HG03558 (cell line): ENCODE data around the gene CD81.

Experiments used
- ATAC-seq: cut with Tn5 transposase; IDR thresholded peaks from one replicate; pipeline ENCODE4 v1.9.1; 2021; ENCODE audit warnings: moderate number of reproducible peaks; ENCODE audit not compliant: unreplicated experiment; ENCODE audit errors: extremely low read depth

Gene CD81

GRCh38 chr11:2417856-2418692 lies 41.0 kb downstream of the CD81 start:
- ATAC-seq, result no peak

GRCh38 chr11:2418693-2419360 lies 41.7 kb downstream of the CD81 start:
- ATAC-seq, result no peak

- no peak for ATAC-seq
Measured at GRCh38 chr11:2419638-2420501, 42.8 kb downstream of the CD81 start.

DNA sequence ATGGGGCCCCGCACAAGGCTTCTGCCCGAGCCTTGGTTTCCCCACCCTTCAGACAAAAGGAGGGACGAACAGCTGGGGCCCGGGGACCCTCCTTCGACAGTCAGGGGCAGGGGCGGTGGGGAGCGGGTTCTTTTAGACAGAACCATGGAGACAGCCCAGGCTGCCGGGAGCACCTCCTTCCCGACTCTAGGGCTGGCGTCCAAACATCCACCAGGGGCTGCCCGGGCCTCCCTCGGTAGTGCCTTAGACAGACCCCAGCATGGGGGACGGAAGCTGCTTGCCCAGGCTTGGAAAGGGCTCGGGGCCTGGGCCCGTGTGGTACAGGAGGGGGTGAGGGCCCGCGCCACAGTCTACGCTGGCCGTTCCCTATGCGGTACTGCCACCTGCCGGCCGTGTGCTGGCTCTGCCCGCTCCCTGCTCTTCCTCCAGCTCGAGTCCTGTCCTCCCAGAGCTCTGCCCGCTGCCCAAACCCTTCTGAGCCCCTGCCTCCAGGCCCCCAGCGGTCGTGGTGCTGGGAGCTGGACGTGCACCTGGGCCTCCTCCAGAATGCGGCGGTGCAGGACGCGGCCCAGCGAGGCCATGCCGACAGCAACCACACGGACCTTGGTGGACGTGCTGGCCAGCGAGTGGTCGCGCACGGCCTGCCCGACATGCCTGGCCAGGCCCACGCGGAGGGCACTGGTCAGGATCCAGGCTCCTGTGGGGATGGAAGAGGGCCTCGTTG lies 43.6 kb downstream of the CD81 start:
- no peak for ATAC-seq

- ATAC-seq, result no peak
Measured at GRCh38 chr11:2421226-2421994, 44.3 kb downstream of the CD81 start.

DNA sequence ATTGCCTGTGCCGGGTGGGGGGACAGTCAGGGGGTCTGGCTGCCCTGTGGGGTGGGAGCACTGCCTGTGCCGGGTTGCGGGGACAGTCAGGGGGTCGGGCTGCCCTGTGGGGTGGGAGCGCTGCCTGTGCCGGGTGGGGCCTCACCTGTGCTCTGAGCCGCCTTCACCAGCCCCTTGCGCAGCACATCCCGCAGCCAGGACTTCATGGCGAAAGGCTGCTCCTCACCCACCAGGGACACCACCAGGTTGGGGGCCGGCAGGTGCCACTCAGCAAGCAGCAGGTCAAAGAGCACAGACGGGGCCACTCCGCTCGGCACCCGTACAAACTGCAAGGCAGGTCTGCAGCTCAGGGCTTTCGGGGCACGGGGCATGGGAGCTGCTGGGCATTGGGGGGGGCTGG lies 44.9 kb downstream of the CD81 start:
- no peak for ATAC-seq

GRCh38 chr11:2422461-2423156 lies 45.5 kb downstream of the CD81 start:
- ATAC-seq, result no peak

- no peak for ATAC-seq
Measured at GRCh38 chr11:2423157-2424025, 46.3 kb downstream of the CD81 start.

- no peak for ATAC-seq
Measured at GRCh38 chr11:2424811-2425495, 47.8 kb downstream of the CD81 start.

DNA sequence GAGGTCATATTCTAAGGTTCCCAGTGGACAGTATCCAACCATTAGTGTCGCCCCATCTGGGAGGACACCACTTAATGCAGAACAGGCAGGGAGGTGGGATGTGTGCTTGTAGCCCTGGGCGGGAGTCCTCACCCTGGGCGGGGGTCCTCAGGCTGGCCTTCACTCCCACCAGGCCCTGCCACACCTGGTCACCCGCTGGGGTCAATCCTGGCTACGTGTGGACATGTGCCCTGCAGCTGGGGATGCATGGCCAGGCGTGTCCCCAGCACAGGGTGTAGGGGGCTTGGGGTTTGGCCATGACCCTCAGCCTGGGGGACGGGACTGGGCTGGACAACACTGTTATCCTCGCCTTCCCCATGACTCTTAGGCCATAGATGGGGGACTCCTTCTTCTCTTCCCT lies 48.4 kb downstream of the CD81 start:
- ATAC-seq, result no peak

DNA sequence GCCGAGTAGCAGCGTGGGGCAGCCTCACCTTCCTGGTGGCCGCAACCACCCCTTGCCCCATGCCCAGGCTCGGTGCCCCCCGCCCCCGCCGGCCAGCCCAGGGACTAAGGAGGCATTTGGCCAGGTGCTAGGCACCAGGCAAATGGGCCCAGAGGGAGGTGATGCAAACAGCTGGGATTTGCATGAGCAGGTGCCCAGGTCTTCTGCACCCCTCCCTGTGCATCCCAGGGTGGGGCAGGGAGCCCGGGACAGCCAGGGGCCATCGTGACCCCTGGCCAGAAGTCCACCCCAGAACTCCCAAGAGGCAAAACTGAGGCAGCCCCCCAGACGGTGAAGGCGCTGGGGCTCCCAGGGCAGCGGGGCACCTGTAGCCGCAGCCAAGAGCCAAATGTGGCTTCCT lies 49.1 kb downstream of the CD81 start:
- no peak for ATAC-seq

- ATAC-seq, result no peak
Measured at GRCh38 chr11:2426826-2427521, 49.9 kb downstream of the CD81 start.

GRCh38 chr11:2427721-2428321 lies 50.7 kb downstream of the CD81 start:
- ATAC-seq, result no peak

GRCh38 chr11:2428322-2428795 lies 51.2 kb downstream of the CD81 start:
- ATAC-seq, result no peak

GRCh38 chr11:2431395-2431794 lies 54.3 kb downstream of the CD81 start:
- no peak for ATAC-seq

- ATAC-seq, result no peak
Measured at GRCh38 chr11:2432171-2432621, 55.1 kb downstream of the CD81 start.
